ENCODE data around the gene IL18. TPM values are rescaled to one million over a fixed set of nuclear protein-coding genes. Genes with fewer than 3 reads are reported as not detected.

The IL18 gene
- total RNA-seq: 10 to 100 TPM in 1 of 4 donors, 1 to 10 TPM in 3; 5.6 to 16.9 (median 6.9) TPM

DNA sequence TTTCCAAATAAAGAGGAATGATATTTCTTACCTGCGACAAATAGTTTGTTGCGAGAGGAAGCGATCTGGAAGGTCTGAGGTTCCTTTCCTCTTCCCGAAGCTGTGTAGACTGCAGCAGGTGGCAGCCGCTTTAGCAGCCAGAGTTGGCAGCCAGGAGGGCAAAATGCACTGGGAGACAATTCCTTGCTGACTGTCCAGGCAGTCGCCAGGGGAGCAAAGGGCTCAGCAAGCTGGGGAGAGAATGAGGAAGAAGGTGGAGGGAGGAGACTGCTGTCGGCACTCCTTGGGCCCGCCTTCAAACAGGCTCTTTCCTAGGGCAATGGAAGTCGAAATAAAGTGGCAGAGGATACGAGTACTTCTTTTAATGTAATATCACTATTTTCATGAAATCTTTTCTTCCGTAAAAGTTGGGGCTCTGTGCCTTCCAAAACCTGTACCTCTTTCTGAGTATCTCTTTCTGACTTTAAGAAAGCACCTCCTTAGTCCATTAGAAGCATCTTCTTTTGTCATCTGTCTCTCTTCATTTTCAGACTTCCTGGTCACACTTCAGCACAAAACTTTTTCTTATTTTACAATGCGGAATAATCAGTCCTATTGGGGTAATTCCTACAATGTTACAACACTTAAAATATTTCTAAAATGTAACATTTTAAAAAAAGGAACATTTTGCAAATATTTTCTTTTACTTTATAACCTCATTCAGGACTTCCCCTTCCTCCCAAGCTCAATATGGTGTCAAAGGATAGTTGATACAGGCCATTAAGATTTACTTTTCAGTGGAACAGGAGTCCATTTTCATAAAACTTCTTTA, at the start of gene IL18:
Gene IL18, minus strand, starts transcription at position 220 of the 811 bp plus-strand sequence. CDS start 9,041 bp downstream, outside the sequence.
- H3K27me3 ChIP-seq: no peaks in the 10 kb centered on the region

DNA sequence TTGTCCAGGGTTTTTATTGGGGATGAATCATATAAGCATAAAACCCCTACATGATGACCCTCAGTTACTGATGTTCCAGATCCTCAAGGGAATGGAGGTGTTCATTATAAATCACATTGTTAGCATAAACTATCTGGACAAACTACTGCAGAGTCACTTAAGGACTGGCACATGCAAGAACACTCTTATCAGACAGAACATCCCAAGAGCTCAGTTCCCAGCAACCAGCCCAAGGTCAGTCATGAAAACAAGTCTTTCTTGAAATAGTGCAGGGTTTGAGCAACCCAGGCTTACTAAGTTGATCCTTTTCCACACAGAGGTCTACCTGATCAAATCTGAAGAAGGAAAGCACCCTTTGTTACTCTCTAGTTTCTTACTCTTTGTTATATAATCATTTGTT, 48.8 kb upstream of the IL18 start:
- no peaks in the 10 kb centered on the region for H3K9me3 ChIP-seq
- no peak overlapping the region for H3K4me3 ChIP-seq
- no peak for ATAC-seq

More for the DNA sequence above, at the start of gene IL18:
- peak within 1 kb of the TSS in 1 of 4 donors; percentile 49 for H3K27ac ChIP-seq
- peak within 1 kb of the TSS; percentile 19 to 32 for H3K4me3 ChIP-seq
- H3K9me3 ChIP-seq: no peaks in the 10 kb centered on the region
- H3K36me3 ChIP-seq: no peaks in the 10 kb centered on the region
- H3K4me1 ChIP-seq: no peaks in the 10 kb centered on the region
- TF ChIP-seq POLR2A (IDR thresholded peaks at IDR 0.05): peak in 1 of 2 donors; percentile 23
- TF ChIP-seq EP300 (IDR thresholded peaks at IDR 0.05): no peak
- TF ChIP-seq POLR2AphosphoS5 (IDR thresholded peaks at IDR 0.05): no peak
- peak; percentile 23 for ATAC-seq
- WGBS, 2 donors (ENCODE audit: low coverage in 1 of 2): 53 to 87% methylated on average over 3 to 12 of the region's 12 CpGs

GRCh38 chr11:112212290-112212689, 48.4 kb upstream of the IL18 start:
- Histone ChIP-seq H3K4me1 (no peaks in the 10 kb centered on the region), H3K27ac (no peak overlapping the region), H3K36me3 (no peaks in the 10 kb centered on the region), H3K9me3 (no peaks in the 10 kb centered on the region), H3K27me3 (no peaks in the 10 kb centered on the region), H3K4me3 (no peak overlapping the region)
- TF ChIP-seq POLR2AphosphoS5 (IDR thresholded peaks at IDR 0.05) (no peak), POLR2A (IDR thresholded peaks at IDR 0.05) (no peak), EP300 (IDR thresholded peaks at IDR 0.05) (no peak)
- TF ChIP-seq, protein P1, sequence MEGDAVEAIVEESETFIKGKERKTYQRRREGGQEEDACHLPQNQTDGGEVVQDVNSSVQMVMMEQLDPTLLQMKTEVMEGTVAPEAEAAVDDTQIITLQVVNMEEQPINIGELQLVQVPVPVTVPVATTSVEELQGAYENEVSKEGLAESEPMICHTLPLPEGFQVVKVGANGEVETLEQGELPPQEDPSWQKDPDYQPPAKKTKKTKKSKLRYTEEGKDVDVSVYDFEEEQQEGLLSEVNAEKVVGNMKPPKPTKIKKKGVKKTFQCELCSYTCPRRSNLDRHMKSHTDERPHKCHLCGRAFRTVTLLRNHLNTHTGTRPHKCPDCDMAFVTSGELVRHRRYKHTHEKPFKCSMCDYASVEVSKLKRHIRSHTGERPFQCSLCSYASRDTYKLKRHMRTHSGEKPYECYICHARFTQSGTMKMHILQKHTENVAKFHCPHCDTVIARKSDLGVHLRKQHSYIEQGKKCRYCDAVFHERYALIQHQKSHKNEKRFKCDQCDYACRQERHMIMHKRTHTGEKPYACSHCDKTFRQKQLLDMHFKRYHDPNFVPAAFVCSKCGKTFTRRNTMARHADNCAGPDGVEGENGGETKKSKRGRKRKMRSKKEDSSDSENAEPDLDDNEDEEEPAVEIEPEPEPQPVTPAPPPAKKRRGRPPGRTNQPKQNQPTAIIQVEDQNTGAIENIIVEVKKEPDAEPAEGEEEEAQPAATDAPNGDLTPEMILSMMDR (IDR thresholded peaks at IDR 0.05): no peak
- ATAC-seq: no peak
- WGBS, 2 donors (ENCODE audit: low coverage in 1 of 2): 71 to 92% methylated on average over 3 of the region's 3 CpGs

More for the DNA sequence above, 48.8 kb upstream of the IL18 start:
- H3K4me1 ChIP-seq: no peaks in the 10 kb centered on the region
- no peak overlapping the region for H3K27ac ChIP-seq
- H3K27me3 ChIP-seq: no peaks in the 10 kb centered on the region
- no peak for TF ChIP-seq POLR2AphosphoS5 (IDR thresholded peaks at IDR 0.05)
- TF ChIP-seq, protein P1 (IDR thresholded peaks at IDR 0.05): no peak
- no peak for TF ChIP-seq EP300 (IDR thresholded peaks at IDR 0.05)
- TF ChIP-seq POLR2A (IDR thresholded peaks at IDR 0.05): no peak
- H3K36me3 ChIP-seq: peaks cover 0 to 2% of the 10 kb centered on the region in 2 donors

- ATAC-seq: no peak
- H3K4me3 ChIP-seq: no peak overlapping the region
- WGBS, 2 donors (ENCODE audit: low coverage in 1 of 2): 48% methylated on average over 2 of the region's 2 CpGs
- TF ChIP-seq EP300 (IDR thresholded peaks at IDR 0.05) (no peak), POLR2AphosphoS5 (IDR thresholded peaks at IDR 0.05) (no peak), POLR2A (IDR thresholded peaks at IDR 0.05) (no peak)
- TF ChIP-seq, protein P1 (IDR thresholded peaks at IDR 0.05): no peak
- H3K27ac ChIP-seq: no peak overlapping the region
- H3K4me1 ChIP-seq: no peaks in the 10 kb centered on the region
- no peaks in the 10 kb centered on the region for H3K27me3 ChIP-seq
- no peaks in the 10 kb centered on the region for H3K36me3 ChIP-seq
- H3K9me3 ChIP-seq: no peaks in the 10 kb centered on the region
Observed at GRCh38 chr11:112211536-112211935, 47.6 kb upstream of the IL18 start.

DNA sequence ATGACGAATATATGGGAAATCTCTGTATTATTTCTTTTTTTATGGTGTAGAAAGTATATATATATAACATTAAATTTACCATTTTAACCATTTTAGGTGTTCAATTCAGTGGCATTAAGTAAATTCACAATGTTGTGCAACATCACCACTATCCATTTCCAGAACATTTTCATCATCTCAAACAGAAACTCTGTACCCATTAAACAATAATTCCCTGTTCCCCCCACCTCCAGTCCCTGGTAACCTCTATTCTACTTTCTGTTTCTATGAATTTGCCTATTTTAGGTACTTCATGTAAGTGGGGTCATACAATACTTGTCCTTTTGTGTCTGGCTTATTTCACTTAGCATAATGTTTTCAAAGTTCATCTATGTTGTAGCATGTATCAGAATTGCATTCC, 47.0 kb upstream of the IL18 start:
- Histone ChIP-seq H3K4me3 (no peak overlapping the region), H3K4me1 (no peaks in the 10 kb centered on the region), H3K27ac (no peak overlapping the region), H3K27me3 (no peaks in the 10 kb centered on the region), H3K9me3 (no peaks in the 10 kb centered on the region), H3K36me3 (peaks cover 0 to 4% of the 10 kb centered on the region in 2 donors)
- WGBS, 2 donors (ENCODE audit: low coverage in 1 of 2): 85% methylated on average over 1 of the region's 1 CpG
- no peak for TF ChIP-seq POLR2A (IDR thresholded peaks at IDR 0.05)
- no peak for TF ChIP-seq EP300 (IDR thresholded peaks at IDR 0.05)
- TF ChIP-seq, protein P1 (IDR thresholded peaks at IDR 0.05): no peak
- no peak for TF ChIP-seq POLR2AphosphoS5 (IDR thresholded peaks at IDR 0.05)
- no peak for ATAC-seq
